GF-D8 (cell line): ENCODE data around the gene ARHGAP9.

Experiments
- DNase-seq: peaks from one replicate; lab custom pipeline; 2025; lab: John Stamatoyannopoulos, UW

Gene ARHGAP9

DNA sequence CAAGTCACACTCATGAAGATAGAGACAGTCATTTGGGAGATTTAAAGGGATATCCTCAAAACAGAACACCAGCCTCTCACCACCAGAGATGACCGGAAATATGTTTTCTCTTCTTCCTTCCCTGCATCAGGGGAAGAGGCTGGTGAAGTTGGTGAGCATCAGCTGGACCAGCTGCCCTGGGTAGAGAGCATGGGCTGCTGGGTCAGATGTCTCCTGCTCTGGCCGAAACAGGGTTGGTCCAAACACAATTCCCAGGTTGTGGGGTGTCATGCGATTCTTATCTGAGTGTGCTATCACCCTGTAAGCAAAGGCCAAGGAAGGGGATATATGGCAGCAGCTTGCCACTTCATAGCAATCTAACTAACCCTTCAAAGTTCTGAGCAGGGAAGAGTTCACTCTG is 7.3 kb downstream of the ARHGAP9 start:
- DNase-seq, result no peak

GRCh38 chr12:57471661-57472060 is 8.0 kb downstream of the ARHGAP9 start:
- no peak for DNase-seq

- no peak for DNase-seq
These were observed 8.6 kb downstream of the ARHGAP9 start for GRCh38 chr12:57470970-57471656.

DNA sequence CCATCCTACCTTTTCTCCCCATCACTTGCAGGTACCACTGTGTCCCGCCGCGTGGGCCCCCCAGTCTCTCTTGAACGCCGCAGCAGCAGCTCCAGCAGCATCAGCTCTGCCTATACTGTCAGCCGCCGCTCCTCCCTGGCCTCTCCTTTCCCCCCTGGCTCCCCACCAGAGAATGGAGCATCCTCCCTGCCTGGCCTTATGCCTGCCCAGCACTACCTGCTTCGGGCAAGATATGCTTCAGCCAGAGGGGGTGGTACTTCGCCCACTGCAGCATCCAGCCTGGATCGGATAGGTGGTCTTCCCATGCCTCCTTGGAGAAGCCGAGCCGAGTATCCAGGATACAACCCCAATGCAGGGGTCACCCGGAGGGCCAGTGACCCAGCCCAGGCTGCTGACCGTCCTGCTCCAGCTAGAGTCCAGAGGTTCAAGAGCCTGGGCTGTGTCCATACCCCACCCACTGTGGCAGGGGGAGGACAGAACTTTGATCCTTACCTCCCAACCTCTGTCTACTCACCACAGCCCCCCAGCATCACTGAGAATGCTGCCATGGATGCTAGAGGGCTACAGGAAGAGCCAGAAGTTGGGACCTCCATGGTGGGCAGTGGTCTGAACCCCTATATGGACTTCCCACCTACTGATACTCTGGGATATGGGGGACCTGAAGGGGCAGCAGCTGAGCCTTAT is 9.2 kb downstream of the ARHGAP9 start:
- no peak for DNase-seq

DNA sequence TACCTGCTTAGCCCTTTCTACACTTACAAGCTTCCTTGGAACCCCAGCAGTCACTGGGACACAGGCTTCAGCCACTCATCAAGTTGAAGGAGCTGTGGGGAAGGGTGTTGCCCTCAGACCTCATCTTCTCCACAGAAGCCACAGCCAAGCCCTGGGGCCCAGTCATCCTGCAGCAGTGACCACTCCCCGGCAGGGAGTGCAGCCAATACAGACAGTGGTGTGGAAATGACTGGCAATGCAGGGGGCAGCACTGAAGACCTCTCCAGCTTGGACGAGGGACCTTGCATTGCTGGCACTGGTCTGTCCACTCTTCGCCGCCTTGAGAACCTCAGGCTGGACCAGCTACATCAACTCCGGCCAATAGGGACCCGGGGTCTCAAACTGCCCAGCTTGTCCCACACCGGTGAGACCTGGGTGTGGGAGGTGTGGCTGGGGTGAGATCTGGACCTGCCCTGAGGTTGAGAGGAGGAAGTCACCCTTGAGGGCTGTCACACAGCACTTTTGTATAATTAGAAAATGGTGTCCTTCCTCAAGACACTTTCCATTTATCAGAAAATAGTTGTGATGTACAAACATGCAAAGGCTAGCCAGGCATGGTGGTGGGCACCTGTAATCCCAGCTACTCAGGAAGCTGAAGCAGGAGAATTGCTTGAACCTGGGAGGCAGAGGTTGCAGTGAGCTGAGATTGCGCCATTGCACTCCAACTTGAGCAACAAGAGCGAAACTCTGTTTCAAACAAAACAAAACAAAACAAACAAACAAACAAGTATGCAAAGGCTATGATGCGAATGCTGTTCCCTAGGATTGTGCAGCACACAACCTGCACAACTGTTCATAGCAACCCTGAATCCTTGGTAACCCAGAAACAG is 10.1 kb downstream of the ARHGAP9 start:
- DNase-seq, result no peak

DNA sequence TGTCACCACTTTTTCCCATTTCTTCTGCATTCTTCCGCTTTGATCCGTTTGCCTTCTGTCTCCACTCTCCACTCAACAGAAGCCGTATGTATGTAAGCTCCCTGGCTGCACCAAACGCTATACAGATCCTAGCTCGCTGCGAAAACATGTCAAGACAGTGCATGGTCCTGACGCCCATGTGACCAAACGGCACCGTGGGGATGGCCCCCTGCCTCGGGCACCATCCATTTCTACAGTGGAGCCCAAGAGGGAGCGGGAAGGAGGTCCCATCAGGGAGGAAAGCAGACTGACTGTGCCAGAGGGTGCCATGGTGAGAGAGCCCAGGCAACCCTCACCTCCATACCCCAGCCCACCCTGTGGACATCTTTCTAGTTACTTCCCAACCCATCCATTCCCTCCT is 11.8 kb downstream of the ARHGAP9 start:
- DNase-seq, result no peak

- DNase-seq, result no peak
These were observed 12.3 kb downstream of the ARHGAP9 start for GRCh38 chr12:57467212-57467874.

GRCh38 chr12:57465747-57466505 is 13.7 kb downstream of the ARHGAP9 start:
- DNase-seq, result no peak

DNA sequence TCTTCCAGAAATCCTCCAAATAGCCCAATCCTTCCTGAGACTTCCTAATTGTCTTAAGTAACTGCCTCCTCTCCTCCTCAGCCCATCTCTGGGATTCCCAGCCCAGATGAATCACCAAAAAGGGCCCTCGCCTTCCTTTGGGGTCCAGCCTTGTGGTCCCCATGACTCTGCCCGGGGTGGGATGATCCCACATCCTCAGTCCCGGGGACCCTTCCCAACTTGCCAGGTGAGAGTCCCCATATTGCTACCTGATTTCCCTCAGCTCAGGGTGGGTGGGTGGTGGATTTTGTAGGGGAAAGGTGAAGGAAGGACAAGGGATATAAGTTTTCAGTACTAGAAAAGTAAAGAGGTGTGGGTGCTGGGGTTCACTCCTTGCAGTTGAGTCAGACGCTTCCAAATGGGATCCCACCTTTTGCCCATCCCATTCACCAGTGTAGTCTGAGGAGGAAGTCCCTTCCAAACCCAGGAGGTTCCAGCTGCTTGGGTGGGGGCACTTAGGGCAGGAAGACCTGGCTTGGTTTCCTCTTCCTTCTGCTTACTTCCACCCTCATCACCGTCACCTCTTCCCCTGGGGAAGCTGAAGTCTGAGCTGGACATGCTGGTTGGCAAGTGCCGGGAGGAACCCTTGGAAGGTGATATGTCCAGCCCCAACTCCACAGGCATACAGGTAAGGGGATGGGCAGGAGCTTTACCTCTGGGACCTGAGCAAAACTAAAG is 14.5 kb downstream of the ARHGAP9 start:
- no peak for DNase-seq

GRCh38 chr12:57464569-57464968 is 15.1 kb downstream of the ARHGAP9 start:
- DNase-seq, result no peak

DNA sequence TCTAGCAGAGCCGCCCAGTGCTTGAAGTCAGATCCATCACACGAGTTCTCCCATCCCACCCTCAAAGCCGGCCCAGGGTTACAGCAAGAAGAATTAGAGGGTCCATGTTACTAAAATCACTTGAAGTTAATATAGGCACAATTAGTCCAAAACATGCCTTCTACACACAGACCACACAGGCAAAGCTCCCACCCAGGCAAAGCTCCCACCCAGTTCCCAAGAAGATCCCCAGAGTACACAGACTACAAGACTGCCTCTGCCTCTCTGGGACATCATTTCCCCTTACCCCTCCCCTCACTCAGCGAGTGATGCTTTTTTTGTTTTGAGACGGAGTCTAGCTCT is 16.8 kb downstream of the ARHGAP9 start:
- no peak for DNase-seq

DNA sequence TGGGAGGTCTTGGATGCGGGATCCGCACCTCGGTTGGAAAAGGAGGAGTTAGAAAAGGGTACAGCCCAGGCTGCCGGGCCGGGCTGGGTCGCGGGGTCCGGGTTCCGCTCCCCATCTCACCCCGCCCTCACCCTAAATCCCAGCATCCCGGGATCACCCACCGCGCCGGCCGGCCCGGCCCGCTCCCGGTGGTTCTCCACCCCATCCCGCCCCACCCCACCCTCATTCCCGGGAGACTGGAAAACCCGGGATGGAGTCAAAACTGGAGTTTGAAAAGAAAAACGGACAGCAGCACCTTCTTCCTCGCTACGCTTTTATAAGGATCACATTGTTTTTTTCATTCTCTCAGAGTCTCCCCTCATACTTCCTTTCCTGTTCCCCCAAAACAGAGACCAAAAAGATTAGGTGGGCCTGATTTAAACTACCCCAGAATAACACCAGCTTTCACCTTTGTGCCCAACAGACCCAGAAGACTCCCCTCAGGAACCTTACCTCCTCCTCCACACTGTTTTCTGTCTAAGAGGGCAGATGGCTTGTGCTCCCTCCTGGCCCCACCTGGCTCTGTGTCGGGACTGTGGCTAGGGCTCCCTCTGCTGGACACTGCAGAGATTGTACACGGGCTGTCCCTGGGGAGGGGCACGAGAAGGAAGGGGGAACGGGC is 17.3 kb downstream of the ARHGAP9 start:
- DNase-seq, result peak; percentile 68

- no peak for DNase-seq
These were observed 17.8 kb downstream of the ARHGAP9 start for GRCh38 chr12:57461917-57462250.

- DNase-seq, result no peak
These were observed 18.3 kb downstream of the ARHGAP9 start for GRCh38 chr12:57461276-57461916.

DNA sequence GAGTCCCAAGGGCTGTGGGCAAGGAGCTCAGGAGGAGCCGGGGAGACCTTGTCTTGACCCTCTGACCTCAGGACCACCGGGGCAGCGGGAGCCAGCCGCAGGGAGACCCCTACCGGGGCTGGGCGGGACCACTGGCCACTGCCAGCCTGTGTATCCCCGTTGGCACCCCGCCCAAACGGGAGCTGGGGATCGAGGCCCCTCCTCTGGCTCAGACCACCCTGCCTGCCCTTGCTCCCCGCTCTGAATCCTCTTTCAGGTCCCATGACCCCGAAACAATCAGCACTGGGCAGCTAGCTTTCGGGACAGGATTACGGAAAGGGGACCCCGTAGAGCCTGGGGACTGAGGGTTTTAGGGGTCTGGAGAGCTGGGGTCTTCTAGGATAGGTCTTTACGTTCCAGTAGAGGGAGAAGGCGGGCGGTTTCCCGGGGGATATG is 18.8 kb downstream of the ARHGAP9 start:
- DNase-seq, result no peak

DNA sequence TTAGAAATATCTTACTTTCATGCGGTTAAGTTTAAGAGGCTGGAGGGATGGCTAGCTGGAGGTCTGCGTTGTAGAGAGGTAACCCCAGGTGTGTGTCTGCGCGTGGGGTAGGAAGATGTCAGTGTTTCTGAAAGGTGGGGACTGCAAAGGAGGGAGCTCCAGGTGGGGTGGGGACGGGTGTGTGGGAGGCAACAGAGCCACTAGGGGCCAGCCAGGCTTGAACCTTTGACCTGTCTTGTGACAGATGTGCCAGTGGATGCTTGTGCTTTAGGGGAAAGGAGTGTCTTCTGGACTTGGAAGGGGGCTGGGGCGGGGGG is 19.2 kb downstream of the ARHGAP9 start:
- no peak for DNase-seq

GRCh38 chr12:57459750-57460467 is 19.8 kb downstream of the ARHGAP9 start, which contains the start of gene GLI1:
Gene GLI1 (plus strand): TSS chr12:57459785. CDS start chr12:57463692, 3,907 bp downstream.
- DNase-seq, result no peak

DNA sequence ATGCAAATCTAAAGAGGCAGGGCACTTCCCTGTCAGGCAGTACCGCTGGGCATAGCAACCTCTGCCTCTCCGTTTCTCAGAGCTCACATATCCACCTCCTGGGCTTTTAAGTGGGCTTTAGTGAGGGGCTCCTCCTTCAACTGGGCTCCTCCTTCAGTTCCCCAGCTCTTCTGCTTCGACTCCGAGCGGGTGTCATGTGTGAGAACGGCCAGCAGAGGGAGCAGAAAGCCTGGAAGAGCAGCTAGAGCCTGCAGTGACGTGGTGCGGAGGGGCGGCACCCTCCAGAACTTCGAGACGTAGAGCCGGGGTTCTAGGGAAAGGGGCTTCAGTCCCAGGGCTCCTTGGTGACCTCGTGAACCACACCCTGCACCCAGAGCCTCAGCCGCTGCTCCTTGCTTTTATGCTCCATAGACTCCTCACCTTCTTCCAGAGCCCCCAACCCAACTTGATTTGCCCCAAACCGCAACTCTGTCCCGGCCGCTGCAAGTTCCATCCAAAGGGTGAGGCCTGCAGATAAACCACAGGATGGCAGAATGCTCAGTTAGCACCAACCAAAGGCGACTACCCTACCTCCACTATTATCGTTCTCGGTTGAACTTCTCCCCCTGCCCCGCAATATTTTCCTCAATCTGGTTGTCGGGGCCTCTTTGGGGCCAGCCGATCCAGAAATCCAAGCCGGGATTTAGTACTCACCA is 20.5 kb downstream of the ARHGAP9 start:
- DNase-seq, result peak; percentile 86

GRCh38 chr12:57458665-57459054 is 21.0 kb downstream of the ARHGAP9 start:
- DNase-seq, result no peak
